RWPE2 (cell line): ENCODE data around the gene ACOX3.

Source experiments
- ATAC-seq: fragments of 200-7000 bp; cut with Tn5 transposase; 3 replicates; pipeline ENCODE4 v1.9.1; 2021; ENCODE audit warnings: low read depth
- DNase-seq: peaks from one replicate; pipeline ENCODE4 v3.0.0-alpha.2; 2020; ENCODE audit warnings: low spot score
- H3K27ac ChIP-seq: fragments of 450-650 bp; 2 replicates; pipeline ENCODE4 v1.5.1; 2017; ENCODE audit warnings: mild to moderate bottlenecking; ENCODE audit not compliant: poor library complexity, severe bottlenecking
- H3K27me3 ChIP-seq: fragments of 250-450 bp; sonication (Bioruptor Pico); 2 replicates; pipeline ENCODE4 v1.5.1; 2021; ENCODE audit warnings: mild to moderate bottlenecking, moderate library complexity; ENCODE audit not compliant: insufficient read depth, poor library complexity, severe bottlenecking
- H3K36me3 ChIP-seq: fragments of 250-450 bp; sonication (Bioruptor Pico); 2 replicates; pipeline ENCODE4 v1.5.1; 2020; ENCODE audit warnings: low read depth, mild to moderate bottlenecking, moderate library complexity
- H3K4me1 ChIP-seq: fragments of 250-450 bp; sonication (Bioruptor Pico); 2 replicates; pipeline ENCODE4 v1.5.1; 2021; ENCODE audit warnings: mild to moderate bottlenecking, moderate library complexity; ENCODE audit not compliant: insufficient read depth, poor library complexity, severe bottlenecking
- H3K4me3 ChIP-seq: fragments of 250-450 bp; sonication (Bioruptor Pico); 2 replicates; pipeline ENCODE4 v1.5.1; 2021; ENCODE audit warnings: mild to moderate bottlenecking, moderate library complexity; ENCODE audit not compliant: severe bottlenecking
- H3K9me3 ChIP-seq: fragments of 250-450 bp; sonication (Bioruptor Pico); 2 replicates; pipeline ENCODE4 v1.5.1; 2021; ENCODE audit warnings: mild to moderate bottlenecking, moderate library complexity; ENCODE audit not compliant: severe bottlenecking
- CTCF ChIP-seq: fragments of 450-650 bp; IDR thresholded peaks from one replicate; pipeline ENCODE4 v1.5.1; 2017; ENCODE audit warnings: mild to moderate bottlenecking, moderate library complexity; ENCODE audit not compliant: poor library complexity, severe bottlenecking

Gene ACOX3

DNA sequence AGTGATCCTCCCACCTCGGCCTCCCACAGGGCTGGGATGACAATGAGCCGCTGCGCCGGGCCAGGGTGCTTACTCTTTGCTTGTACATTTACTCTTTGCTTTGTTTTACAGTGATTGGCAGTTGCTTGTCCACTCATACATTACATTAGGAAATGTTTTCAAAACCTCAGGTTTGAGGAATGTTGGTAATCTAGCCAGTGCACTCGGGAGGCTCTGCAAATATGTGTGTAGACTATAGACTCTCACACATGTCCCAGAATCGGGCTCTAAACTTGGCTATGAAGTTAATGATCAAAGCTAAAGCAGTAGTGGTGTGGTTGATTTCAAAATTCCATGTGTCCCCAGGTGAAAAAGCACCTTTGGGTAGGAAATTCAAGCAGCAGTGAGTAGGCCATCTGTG, 20.6 kb upstream of the ACOX3 start:
- Histone ChIP-seq H3K27me3 (no peaks in the 10 kb centered on the region), H3K9me3 (no peaks in the 10 kb centered on the region), H3K4me3 (no peak overlapping the region), H3K36me3 (peaks cover 44% of the 10 kb centered on the region), H3K27ac (no peak overlapping the region), H3K4me1 (no peaks in the 10 kb centered on the region)
- DNase-seq (no peak), ATAC-seq (no peak)
- TF ChIP-seq CTCF: no peak

GRCh38 chr4:8459867-8460445, 19.4 kb upstream of the ACOX3 start:
- Histone ChIP-seq H3K4me3 (no peak overlapping the region), H3K27ac (no peak overlapping the region), H3K4me1 (no peaks in the 10 kb centered on the region), H3K9me3 (no peaks in the 10 kb centered on the region), H3K36me3 (peaks cover 44% of the 10 kb centered on the region), H3K27me3 (no peaks in the 10 kb centered on the region)
- no peak for DNase-seq
- no peak for TF ChIP-seq CTCF
- ATAC-seq: peak; percentile 61; the same call in 1 of the 3 replicates

- peaks cover 49% of the 10 kb centered on the region for H3K36me3 ChIP-seq
- H3K4me1 ChIP-seq: no peaks in the 10 kb centered on the region
- H3K4me3 ChIP-seq: no peak overlapping the region
- no peak for DNase-seq
- no peak for ATAC-seq
- H3K27me3 ChIP-seq: no peaks in the 10 kb centered on the region
- TF ChIP-seq CTCF: no peak
- no peaks in the 10 kb centered on the region for H3K9me3 ChIP-seq
- no peak overlapping the region for H3K27ac ChIP-seq
These were observed 17.2 kb upstream of the ACOX3 start for GRCh38 chr4:8457646-8458252.

DNA sequence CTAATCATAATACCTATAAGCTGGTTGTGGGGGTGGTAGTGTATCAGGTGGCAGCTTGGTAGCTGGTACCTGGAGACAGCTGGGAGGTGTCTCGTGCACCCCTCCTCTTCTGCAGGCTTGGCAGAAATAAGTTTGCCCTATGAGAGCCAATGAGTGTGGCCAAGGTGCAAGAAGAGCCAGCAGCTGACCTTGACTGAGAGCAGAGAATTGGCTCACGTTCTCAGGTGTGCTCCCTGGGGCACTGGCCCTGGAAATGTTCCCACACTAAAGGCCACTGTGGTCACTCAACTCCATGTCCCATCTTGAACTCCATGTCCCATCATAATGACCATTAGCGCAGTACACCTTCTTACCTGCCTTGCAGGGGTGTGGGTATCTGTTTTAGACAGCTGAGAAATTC, 13.4 kb upstream of the ACOX3 start:
- TF ChIP-seq CTCF: no peak
- no peak overlapping the region for H3K27ac ChIP-seq
- no peak overlapping the region for H3K4me3 ChIP-seq
- no peaks in the 10 kb centered on the region for H3K9me3 ChIP-seq
- H3K27me3 ChIP-seq: no peaks in the 10 kb centered on the region
- ATAC-seq (no peak), DNase-seq (no peak)
- H3K36me3 ChIP-seq: peaks cover 59% of the 10 kb centered on the region
- no peaks in the 10 kb centered on the region for H3K4me1 ChIP-seq
